ENCODE results near the gene RIMKLB.
"Not testable (repeated sequence)": the region's sequence is repeated elsewhere in the genome, so short reads cannot be mapped to it uniquely, and the experiment has no call there.

- TF ChIP-seq EP300 (IDR thresholded peaks at IDR 0.05); CTCF (IDR thresholded peaks at IDR 0.05); POLR2A (IDR thresholded peaks at IDR 0.05; ENCODE audit: low read depth); POLR2AphosphoS5 (IDR thresholded peaks at IDR 0.05): not testable (repeated sequence)
These were observed 64.9 kb downstream of the RIMKLB start for GRCh38 chr12:8762701-8763100.
